ENCODE measurements around the gene OPRL1.
A peak's percentile ranks its signal among the peaks of the same experiment; 100 is the strongest.

Gene OPRL1

GRCh38 chr20:64080013-64080812, at the start of gene OPRL1:
OPRL1 (plus strand) TSS chr20:64080082; CDS start chr20:64092721, 12,639 bp downstream.
- DNase-seq (ENCODE audit: low spot score) = no peak

- peak; percentile 82 for DNase-seq (ENCODE audit: low spot score)
These were observed 49.3 kb upstream of the OPRL1 start for GRCh38 chr20:64030371-64031134.

GRCh38 chr20:64031822-64032314, 48.0 kb upstream of the OPRL1 start:
- DNase-seq (ENCODE audit: low spot score) = no peak

- no peak for DNase-seq (ENCODE audit: low spot score)
These were observed 46.9 kb upstream of the OPRL1 start for GRCh38 chr20:64032706-64033624.

- DNase-seq (ENCODE audit: low spot score) = no peak
These were observed 45.8 kb upstream of the OPRL1 start for GRCh38 chr20:64033981-64034493.

- DNase-seq (ENCODE audit: low spot score) = no peak
These were observed 44.6 kb upstream of the OPRL1 start for GRCh38 chr20:64035066-64035932.

- DNase-seq (ENCODE audit: low spot score) = no peak
These were observed 43.9 kb upstream of the OPRL1 start, which contains the start of gene C20orf204 for GRCh38 chr20:64035933-64036345. C20orf204 (plus strand) TSS chr20:64036182; CDS start chr20:64036324, 142 bp downstream.

- DNase-seq (ENCODE audit: low spot score) = no peak
These were observed 43.3 kb upstream of the OPRL1 start for GRCh38 chr20:64036346-64037198.

- no peak for DNase-seq (ENCODE audit: low spot score)
These were observed 42.7 kb upstream of the OPRL1 start for GRCh38 chr20:64037199-64037497.

GRCh38 chr20:64037498-64038213, 42.2 kb upstream of the OPRL1 start:
- peak; percentile 79 for DNase-seq (ENCODE audit: low spot score)

GRCh38 chr20:64038224-64038564, 41.7 kb upstream of the OPRL1 start:
- peak; percentile 79 for DNase-seq (ENCODE audit: low spot score)

GRCh38 chr20:64038565-64039292, 41.2 kb upstream of the OPRL1 start:
- peak; percentile 98 for DNase-seq (ENCODE audit: low spot score)

GRCh38 chr20:64039293-64040160, 40.4 kb upstream of the OPRL1 start:
- DNase-seq (ENCODE audit: low spot score) = peak; percentile 64

- no peak for DNase-seq (ENCODE audit: low spot score)
These were observed 39.4 kb upstream of the OPRL1 start for GRCh38 chr20:64040231-64041039.

- no peak for DNase-seq (ENCODE audit: low spot score)
These were observed 38.7 kb upstream of the OPRL1 start for GRCh38 chr20:64041040-64041780.

GRCh38 chr20:64041781-64042053, 38.2 kb upstream of the OPRL1 start:
- no peak for DNase-seq (ENCODE audit: low spot score)

All from HuH-7 (cell line).